GM21737 (cell line): Measurements from ENCODE around the gene MIER2.

ENCODE experiments used
- ATAC-seq: cut with Tn5 transposase; IDR thresholded peaks from one replicate; pipeline ENCODE4 v1.9.1; 2021; ENCODE audit warnings: mild to moderate bottlenecking, moderate library complexity; ENCODE audit not compliant: unreplicated experiment

Gene MIER2

DNA sequence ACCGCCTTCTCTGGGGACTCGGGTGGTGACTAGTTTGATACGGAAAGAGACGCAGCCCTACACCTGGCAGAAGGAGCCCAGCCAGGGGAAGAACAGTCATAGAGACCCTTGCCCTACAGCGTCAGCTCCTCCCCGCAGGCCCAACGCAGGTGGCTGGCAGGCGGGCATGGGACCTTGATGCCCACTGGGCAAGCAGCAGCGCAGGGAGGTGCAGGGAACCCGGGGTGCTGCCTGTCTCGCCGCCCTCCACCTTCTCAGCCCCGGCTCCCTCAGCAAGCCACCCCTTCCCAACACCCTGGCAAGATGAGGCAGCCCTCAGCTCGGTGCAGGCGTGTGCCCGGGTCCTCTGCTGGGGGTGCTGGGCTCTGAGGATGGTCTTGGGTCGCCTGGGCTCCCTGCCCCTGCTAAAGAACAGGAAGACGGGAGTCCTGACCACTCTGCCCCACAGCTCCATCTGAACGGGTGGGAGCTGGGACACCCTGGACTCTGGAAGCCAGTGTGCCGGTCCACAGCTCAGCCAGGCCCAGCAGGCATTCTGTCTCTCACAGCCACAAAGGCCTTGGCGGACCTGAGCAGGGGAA lies 9.0 kb downstream of the MIER2 start:
- ATAC-seq = no peak

DNA sequence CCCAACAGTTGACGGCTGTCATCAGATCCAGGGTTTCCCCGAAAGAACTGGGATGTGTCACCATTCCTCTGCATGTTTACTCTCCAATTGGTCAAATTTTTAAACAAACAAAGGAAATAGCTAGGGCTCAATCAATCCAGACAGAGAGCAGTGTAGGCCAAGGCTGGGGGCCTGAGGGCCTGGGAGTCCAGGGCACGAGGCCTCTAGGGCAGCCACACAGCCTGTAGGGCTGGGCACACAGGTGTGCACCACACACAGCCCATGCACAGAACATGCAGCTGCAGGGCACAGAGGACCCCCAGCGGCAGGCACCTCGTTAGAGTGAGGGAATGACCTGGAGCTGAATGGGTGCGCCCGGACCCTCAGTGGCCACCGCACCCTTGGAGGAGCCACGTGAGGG lies 9.5 kb downstream of the MIER2 start:
- no peak for ATAC-seq

DNA sequence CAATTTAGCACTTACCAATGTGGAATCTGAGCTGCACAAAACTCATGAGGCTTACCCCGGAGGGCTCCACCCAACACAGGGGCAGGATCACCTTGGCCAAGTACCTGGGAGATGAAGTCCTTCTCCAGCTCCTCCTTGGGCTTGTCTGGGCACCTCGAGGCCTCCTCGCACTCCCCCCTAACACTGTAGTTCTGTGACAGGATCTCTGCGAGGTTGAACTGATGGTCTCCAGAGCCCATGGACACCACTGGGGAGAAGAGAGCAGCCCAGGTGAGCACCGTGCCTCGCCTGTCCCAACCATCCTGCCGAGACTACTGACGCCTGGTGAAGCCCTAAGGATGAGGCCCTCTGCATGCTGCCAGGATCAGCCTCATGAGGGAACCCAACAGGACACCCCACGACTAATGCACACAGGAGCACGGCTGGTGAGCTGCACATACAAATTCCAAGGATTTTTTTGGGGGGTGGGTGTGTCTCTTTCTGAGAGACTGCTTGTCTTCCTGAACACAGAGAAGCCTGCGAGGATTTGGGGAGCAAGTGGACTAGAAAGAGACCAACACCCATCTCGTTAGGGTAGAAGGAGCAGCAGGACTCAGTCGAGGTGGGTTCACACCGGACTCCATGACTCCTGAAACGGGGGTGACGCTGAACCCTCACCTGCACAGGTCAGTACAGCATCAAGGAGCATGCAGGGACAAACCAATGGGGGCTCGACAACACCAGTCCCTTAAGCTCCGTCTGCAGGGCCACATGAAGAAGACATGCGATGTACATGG lies 10.1 kb downstream of the MIER2 start:
- no peak for ATAC-seq

DNA sequence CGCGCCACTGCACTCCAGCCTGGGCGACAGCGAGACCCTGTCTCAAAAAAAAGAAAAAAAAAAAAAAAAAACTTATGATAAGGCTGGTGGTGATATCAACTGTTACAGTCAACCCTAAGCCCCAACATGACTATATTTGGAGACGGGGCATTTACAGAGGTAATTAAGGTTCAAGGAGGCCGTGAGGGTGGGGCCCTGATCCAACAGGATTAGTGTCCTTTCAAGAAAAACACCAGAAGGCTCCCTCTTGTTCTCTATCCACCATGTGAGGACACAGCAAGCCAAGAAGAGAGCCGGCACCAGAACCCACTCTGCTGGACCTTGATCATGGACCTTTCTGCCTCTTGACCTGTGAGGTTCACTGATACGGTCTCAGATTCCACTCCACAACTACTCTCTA lies 14.1 kb downstream of the MIER2 start:
- ATAC-seq = no peak

DNA sequence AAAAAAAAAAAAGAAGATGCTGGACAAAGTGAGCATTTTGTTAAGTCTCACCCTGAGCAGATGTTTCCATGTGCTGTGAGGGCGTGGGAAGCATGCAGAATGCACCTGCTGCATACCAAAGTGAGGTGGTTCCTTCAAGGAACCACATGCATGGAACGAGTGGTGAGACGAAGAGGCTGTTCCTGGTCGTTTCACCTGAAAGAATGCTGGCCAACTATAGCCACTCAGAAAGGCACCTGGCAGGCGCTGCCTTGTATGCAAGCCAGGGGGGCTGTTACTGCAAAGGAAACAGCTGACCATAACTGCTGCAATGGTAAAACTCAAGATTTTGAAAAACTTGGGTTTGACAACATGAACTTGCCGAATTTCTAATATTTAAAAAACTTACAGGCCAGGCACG lies 14.7 kb downstream of the MIER2 start:
- ATAC-seq = no peak

DNA sequence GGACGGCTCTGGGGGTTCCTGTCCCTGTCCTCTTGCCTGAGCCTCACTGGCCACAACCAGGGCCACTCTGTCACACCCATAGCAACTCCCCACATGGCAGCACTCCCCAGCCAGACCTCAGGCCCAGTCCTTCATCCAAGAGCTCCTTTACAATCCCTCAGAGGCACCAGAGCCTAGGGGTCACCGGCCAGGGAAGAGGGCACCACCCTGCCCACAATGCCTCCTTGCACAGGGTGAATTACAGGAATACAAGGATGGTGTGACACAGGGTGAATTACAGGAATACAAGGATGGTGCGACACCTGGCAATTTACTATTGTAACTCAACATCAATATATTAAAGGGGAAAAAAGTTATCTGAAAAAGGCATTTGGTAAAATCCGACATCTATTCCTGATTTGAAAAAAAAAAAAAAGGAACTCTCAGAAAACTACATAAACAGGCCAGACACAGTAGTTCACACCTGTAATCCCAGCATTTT lies 16.5 kb downstream of the MIER2 start:
- no peak for ATAC-seq

DNA sequence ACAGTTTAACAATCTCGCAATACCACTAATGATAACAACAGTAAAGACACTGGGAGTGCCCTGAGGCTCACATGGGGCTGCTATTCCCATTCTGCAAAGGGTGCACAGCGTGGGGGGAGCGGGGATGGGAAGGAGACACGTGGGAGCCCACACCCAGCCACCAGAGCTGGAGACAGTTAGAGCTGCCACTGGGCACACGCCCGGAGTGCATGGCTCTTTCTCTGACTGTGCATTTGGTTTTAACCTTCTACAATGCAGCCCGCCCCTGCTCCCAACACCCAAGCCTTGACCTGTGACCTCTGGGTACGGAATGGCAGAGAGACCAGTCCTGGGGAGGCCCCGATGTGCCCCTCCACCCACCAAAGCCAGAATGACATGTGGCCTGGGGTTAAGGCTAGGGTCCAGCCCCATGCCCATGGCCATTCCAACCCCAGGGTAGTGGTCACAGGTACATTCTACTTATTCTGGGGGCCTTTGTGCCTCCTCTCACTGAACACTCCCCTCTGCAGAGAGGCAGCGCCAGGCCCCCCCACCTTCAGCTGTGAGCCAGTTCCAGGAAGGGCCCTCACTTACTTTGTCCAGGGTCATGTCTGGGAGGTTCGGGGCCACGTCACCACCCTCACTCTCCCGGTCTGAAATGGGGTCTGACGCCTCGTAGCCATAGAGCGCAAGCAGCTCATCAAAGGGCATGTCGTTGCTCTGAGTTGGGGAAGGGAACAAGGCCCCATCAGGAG lies 17.1 kb downstream of the MIER2 start:
- ATAC-seq = no peak

DNA sequence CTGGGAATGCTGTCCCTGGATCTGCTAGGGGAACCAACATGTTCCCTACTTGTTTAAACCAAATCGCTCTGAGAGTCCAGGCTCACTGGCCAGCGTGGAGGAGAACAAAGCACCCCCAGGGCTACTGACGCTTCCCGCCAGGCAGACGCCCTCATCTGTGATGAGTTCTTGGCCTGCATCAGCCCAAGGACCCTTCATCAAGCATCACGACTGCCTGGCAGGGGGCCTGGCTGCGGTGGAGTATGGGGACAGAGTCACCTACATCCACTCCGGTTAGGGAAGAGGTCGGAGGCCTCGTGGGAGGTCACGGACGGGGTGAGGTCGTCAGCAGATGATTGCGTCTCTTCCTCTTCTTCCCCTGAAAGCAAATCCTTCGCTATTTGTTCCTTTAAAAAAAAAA lies 17.7 kb downstream of the MIER2 start:
- no peak for ATAC-seq

DNA sequence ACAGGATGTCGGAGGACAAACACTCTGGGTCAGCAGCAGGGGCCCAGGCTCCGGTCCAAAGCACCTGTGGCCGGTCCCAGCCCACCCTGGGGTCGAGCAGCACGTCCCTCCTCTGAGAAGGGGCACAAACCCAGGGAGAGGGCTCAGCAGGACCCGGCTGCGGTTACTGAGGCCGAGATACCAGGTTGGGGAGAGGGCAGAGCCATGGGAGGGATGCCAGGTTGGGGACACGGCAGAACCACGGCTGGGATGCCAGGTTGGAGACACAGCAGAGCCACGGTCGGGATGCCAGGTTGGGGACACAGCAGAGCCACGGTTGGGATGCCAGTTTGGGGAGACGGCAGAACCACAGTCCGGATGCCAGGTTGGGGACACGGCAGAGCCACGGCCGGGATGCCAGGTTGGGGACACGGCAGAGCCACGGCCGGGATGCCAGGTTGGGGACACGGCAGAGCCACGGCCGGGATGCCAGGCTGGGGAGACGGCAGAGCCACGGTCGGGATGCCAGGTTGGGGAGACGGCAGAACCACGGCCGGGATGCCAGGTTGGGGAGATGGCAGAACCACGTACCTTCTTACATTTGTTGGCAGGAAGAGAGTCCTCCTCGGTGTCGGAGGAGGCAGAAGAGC lies 18.5 kb downstream of the MIER2 start:
- ATAC-seq = no peak

DNA sequence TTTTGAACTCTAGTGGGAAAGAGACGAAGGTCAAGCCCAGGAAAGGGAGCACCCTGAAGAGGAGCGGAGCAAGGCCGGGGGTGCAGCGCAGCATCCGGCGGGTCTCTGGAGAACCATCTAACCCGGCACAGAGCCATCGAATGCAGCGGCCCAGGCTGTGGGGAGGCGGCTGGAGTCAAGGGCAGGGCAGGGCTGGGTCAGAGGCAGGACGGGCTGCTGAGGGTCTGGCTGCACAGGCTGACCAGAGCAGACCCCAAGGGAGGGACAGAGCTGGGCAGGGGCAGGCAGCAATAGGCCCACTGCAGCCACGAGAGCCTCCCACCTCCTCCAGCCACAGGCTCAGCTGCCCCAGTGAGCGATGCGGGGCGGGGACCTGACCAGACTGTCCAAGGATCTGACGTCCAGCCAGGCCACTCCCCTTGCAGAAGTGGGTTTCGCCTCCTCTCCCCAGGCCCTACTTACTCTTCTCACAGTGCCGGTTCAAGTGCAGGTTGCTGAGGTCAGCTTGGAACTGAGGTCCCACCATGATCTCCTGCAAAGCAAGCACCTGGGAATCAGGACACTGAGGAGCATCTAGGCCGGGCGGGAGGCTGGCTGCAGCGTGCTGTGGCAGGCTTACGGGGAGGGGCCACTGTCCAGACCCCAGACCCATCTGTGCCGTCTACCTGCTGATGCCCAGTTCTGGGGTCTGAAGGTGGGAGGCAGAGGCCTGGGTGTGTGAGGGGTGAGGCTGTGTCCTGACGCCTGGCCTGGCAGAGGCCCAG lies 19.2 kb downstream of the MIER2 start:
- no peak for ATAC-seq

DNA sequence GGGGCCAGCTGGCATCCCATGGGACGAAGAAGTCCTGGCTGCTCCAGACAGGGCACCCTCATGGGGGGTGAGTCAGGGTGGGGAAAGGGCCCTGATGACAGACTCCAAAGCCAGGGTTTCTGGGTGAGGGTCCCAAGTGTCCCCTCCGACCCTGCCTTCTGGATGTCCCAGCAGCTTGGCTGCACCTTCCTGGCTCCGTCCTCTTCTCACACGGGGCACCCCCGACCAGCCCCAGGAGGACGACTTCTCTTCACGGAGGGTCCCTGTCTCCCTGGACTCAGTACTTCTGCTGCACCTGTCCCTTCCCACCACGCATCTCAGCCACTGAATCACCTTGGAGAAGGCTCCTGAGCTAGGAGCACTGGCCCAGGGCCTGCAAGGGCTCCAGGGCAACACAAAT lies 19.9 kb downstream of the MIER2 start:
- ATAC-seq = no peak

DNA sequence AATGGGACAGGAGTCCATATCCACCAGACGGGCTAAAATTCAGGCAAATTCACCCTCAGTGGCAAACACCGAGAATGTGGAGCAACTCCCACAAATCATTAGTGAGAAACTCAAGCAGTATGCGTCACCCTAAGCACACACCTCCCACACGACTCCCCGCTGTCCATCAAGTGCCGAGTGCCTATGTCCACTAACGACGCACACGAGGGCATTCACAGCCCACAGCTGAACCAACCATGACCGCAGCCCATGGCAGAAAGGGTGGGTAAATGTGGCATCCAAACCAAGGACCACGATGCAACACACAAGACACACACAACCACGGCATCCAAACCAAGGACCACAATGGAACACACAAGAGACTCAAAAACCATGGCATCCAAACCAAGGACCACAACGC lies 22.0 kb downstream of the MIER2 start:
- no peak for ATAC-seq

DNA sequence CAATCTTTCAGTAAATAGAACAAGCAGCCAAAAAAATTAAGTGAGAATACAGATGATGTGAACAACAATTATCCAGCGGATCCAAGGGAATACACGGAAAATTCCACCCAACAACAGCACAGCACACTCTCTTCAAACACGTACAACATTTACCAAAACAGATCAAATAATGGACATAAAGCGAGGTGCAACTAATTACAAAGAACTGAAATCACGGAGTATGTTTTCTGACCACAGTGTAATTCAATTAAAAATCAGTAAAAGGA lies 26.2 kb downstream of the MIER2 start:
- ATAC-seq = no peak

DNA sequence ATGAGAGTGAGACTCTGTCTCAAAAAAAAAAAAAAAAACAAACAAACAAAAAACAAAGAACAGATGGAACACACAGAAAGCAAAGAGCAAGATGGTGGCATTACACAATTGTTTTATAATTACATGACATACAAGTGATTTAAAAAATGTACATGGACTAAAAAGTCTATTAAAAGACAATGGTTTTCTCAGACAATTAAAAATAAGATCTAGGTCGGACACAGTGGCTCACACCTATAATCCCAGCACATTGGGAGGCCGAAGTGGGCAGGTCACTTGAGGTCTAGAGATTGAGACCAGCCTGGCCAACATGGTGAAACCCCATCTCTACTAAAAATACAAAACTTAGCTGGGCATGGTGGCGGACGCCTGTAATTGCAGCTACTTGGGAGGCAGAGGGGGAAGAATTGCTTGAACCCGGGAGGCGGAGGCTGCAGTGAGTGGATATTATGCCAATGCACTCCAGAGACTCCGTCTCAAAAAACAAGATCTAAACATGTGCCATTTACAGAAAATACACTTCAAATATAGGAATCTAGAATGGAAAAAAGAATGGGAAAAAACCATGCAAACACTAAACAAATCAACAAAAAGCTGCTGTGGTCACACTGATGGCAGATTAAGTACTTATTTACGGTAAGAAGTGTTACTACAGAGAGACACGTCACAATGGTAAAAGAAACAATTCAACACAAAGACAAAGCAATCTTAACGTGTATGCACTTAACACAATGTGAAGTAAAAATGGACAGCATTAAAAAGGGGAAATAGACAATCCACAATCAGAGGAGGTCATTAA lies 26.7 kb downstream of the MIER2 start:
- no peak for ATAC-seq

DNA sequence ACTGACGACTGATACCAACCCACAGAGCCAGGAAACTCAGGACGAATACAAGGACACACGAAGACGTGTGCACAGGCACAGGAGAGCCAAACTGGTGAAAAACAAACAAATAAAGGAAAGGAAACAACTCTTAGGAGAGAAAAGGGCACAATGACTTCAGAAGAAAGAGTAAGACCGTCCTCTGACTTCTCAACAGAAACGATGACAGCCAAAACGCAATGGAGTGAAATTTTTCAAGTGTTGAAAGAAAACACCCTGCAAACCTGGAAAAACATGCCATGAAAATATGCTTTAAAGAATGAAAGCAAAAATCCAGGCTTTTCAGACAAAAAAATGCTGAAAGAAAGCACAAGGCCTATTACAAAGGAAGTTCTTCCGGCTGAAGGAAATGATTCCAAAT lies 28.8 kb downstream of the MIER2 start:
- ATAC-seq = no peak

DNA sequence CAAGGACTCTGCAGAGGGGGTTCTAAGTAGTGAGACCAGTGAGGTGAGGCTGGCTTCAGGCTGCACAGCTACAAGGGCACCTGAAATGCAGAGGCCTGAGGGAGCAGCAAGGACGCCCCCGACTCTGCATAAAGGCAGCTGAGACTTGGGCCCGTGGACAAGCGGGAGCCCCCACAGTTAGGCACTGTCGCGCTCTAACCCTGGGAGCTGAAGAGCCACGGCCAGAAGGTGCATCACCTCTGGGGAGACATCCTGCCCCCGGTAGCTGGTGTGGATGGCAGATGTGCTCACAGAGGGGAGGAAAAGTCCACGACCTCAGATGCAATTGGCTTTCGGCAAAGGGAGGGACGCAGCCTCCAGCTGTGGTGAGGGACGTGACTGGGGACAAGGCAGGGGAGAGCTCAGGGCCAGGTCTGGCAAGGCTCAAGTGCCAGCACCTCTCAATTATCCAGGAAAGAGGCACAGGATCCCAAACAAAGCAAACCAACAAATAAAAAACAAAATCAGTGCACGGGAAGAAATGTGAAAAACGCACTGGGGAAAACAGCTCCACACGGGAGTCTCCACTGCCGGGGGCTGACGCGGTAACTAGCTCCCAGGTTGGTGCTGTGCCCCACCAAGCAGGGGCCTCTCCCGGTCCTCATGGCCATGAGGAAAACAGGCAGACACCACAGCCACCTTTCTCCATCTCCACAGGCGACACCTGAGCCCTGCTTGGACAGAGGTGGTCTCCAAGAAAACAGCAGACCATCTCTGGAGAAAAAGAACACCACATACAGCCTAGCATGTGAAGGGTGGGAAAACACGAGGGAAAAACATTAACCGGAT lies 30.4 kb downstream of the MIER2 start:
- no peak for ATAC-seq

DNA sequence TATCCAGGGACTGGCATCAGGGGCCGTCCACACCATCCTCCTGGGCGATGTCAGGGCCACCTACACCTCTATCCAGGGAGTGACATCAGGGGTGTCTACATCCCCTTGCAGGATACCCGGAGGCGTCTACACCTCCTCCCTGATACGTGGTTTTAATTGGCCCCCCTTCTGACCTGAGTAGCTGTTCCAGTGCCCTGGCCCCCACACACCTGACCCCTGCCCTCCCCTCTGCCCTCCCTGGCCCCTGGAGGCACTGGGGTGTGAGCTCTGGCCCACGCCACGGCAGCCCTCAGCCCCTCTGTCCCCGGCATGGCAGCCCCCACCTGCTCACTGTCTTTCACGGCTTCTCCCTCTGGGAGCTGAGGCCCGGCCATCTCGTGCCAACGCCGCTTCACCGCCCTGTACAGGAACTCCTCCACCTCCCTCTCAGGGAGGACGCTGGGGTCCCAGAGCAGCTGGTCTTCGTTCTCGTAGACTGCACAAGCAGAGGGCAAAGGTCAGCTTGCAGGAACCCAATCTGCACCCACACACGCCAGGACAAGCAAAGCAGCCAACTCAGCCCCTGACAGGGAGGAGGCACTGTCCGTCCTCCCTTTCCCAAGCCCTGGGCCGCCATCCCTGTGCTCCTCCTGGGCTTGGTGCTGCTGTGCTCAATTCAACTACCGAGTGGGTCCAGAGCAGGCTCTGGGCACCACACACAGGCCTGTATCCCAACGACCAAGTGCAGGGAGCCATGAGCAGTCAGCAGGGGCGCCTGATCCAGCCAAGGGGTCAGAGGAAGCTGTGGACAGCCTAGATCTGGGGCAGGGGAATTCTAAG lies 31.2 kb downstream of the MIER2 start:
- ATAC-seq = no peak

DNA sequence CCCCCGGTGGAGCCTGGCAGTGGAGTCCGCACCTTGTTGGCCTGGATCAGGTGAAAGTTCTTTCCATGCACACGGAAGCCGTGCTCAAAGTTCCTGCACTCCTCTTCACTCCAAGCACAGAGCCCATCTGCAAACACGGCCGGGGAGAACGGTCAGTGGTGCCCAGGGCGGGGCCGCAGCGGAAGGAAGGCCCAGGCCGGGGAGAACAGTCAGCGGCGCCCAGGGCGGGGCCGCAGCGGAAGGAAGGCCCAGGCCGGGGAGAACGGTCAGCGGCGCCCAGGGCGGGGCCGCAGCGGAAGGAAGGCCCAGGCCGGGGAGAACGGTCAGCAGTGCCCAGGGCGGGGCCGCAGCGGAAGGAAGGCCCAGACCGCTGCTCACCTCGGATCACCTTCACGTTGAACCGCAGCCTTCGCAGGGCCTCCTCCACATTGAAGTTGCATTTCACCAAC lies 32.8 kb downstream of the MIER2 start:
- no peak for ATAC-seq
